Loucy (cell line): ENCODE data around the gene SLC16A7.

Experiments
- H2AFZ ChIP-seq: fragments of 200-600 bp; sonication (generic); 2 replicates; pipeline ENCODE4 v1.6.0; 2016; ENCODE audit warnings: antibody characterized with exemption, mild to moderate bottlenecking, low read length, moderate library complexity
- H3F3A ChIP-seq: fragments of 200-600 bp; 2 replicates; pipeline ENCODE4 v1.6.0; 2016; ENCODE audit warnings: antibody characterized with exemption, low read depth, mild to moderate bottlenecking
- H3K27me3 ChIP-seq: fragments of 200-600 bp; sonication (generic); 2 replicates; pipeline ENCODE4 v1.6.1; 2014; ENCODE audit warnings: low read length, mild to moderate bottlenecking; ENCODE audit not compliant: insufficient read depth, poor library complexity, severe bottlenecking
- H3K36me3 ChIP-seq: fragments of 200-600 bp; sonication (generic); 2 replicates; pipeline ENCODE4 v1.6.1; 2016; ENCODE audit warnings: low read length; ENCODE audit not compliant: insufficient read depth
- H3K4me1 ChIP-seq: fragments of 200-600 bp; sonication (generic); 2 replicates; pipeline ENCODE4 v1.5.1; 2014; ENCODE audit warnings: low read length, mild to moderate bottlenecking; ENCODE audit not compliant: insufficient read depth, poor library complexity, severe bottlenecking
- H3K4me2 ChIP-seq: fragments of 200-600 bp; sonication (generic); 2 replicates; pipeline ENCODE4 v1.6.0; 2014; ENCODE audit warnings: antibody characterized with exemption, low read length, low read depth, mild to moderate bottlenecking; ENCODE audit not compliant: poor library complexity, severe bottlenecking
- H3K4me3 ChIP-seq: fragments of 200-600 bp; sonication (generic); 2 replicates; pipeline ENCODE4 v1.5.1; 2014; ENCODE audit warnings: low read length, mild to moderate bottlenecking, mixed read lengths; ENCODE audit not compliant: poor library complexity, severe bottlenecking
- H3K79me2 ChIP-seq: fragments of 200-600 bp; sonication (generic); 2 replicates; pipeline ENCODE4 v1.6.1; 2014; ENCODE audit warnings: low read length; ENCODE audit not compliant: insufficient read depth
- H3K9ac ChIP-seq: fragments of 200-600 bp; sonication (generic); 2 replicates; pipeline ENCODE4 v1.6.0; 2014; ENCODE audit warnings: mild to moderate bottlenecking, low read depth, low read length, moderate library complexity; ENCODE audit not compliant: poor library complexity, severe bottlenecking
- H3K9me2 ChIP-seq: fragments of 200-600 bp; sonication (generic); replicated peaks from 2 replicates; pipeline ENCODE4 v1.6.1; 2016; ENCODE audit warnings: low read depth, low read length, mixed read lengths
- H3K9me3 ChIP-seq: fragments of 200-600 bp; sonication (generic); 2 replicates; pipeline ENCODE4 v1.6.1; 2014; ENCODE audit warnings: mild to moderate bottlenecking, antibody characterized with exemption, low read length, low read depth; ENCODE audit not compliant: insufficient read depth
- H4K20me1 ChIP-seq: fragments of 200-600 bp; sonication (generic); 2 replicates; pipeline ENCODE4 v1.6.0; 2014; ENCODE audit warnings: antibody characterized with exemption, low read length, mild to moderate bottlenecking; ENCODE audit not compliant: insufficient read depth, poor library complexity, severe bottlenecking
- EZH2phosphoT487 ChIP-seq: fragments of 200-600 bp; IDR thresholded peaks from 2 replicates; pipeline ENCODE4 v1.6.1; 2018; ENCODE audit warnings: antibody characterized with exemption, mild to moderate bottlenecking, moderate library complexity, borderline replicate concordance
- TF ChIP-seq, protein P1 (sequence below): fragments of 200-600 bp; sonication (generic); conservative IDR thresholded peaks from 2 replicates; pipeline ENCODE4 v1.5.1; 2014; ENCODE audit warnings: mild to moderate bottlenecking, antibody characterized with exemption, low read length

Gene SLC16A7

DNA sequence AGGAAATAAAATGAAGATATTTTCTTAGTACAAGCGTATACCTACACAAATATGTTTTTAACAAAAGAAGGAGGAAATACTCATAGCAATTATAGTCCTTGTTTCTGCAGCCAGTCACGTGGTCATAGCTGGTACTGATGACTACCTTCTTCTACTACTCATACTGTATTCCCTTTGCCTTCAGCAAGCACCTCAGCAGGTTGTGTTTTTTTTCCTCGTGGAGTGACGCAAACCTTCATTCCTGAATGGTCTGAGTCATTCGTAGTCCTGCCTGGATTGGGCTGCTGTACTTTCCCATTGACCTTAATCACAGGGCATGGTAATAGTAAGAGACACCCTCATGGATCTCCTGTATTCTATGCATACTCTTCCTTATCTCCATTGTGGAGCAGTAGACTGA, 25.7 kb upstream of the SLC16A7 start:
- Histone ChIP-seq H3K9me2 (no peaks in the 10 kb centered on the region), H2AFZ (no peak overlapping the region)

DNA sequence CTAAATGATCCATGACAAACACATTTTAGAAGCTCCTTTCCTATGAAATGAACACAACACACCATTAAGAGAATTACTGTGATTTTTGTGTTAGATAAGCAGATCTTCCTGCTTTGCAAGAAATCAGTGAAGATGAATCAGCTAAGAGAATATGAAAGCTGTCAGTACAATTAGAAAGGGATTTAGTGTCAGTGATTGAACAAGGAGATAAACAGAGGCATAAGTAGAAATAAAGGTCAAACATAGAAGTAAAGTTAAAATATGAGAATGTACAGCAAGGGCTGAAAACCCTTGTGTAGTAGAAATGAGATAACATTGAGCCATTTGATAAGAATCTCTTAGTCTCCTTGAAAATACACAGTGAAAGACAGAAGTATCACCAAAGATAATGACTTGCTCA, 21.4 kb upstream of the SLC16A7 start:
- H3F3A ChIP-seq: peaks cover 3% of the 10 kb centered on the region; the same call in 1 of the 2 replicates
- no peaks in the 10 kb centered on the region for H4K20me1 ChIP-seq
- no peak overlapping the region for H2AFZ ChIP-seq
- no peaks in the 10 kb centered on the region for H3K79me2 ChIP-seq
- H3K4me2 ChIP-seq: no peak overlapping the region
- no peaks in the 10 kb centered on the region for H3K36me3 ChIP-seq
- no peaks in the 10 kb centered on the region for H3K9me3 ChIP-seq
- H3K9ac ChIP-seq: no peak overlapping the region
- H3K4me1 ChIP-seq: peaks cover 15% of the 10 kb centered on the region
- H3K27me3 ChIP-seq: no peaks in the 10 kb centered on the region
- TF ChIP-seq EZH2phosphoT487: no peak
- TF ChIP-seq, protein P1, sequence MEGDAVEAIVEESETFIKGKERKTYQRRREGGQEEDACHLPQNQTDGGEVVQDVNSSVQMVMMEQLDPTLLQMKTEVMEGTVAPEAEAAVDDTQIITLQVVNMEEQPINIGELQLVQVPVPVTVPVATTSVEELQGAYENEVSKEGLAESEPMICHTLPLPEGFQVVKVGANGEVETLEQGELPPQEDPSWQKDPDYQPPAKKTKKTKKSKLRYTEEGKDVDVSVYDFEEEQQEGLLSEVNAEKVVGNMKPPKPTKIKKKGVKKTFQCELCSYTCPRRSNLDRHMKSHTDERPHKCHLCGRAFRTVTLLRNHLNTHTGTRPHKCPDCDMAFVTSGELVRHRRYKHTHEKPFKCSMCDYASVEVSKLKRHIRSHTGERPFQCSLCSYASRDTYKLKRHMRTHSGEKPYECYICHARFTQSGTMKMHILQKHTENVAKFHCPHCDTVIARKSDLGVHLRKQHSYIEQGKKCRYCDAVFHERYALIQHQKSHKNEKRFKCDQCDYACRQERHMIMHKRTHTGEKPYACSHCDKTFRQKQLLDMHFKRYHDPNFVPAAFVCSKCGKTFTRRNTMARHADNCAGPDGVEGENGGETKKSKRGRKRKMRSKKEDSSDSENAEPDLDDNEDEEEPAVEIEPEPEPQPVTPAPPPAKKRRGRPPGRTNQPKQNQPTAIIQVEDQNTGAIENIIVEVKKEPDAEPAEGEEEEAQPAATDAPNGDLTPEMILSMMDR: no peak
- H3K9me2 ChIP-seq: no peaks in the 10 kb centered on the region
- no peak overlapping the region for H3K4me3 ChIP-seq

More for the DNA sequence above, 25.7 kb upstream of the SLC16A7 start:
- no peak overlapping the region for H3K9ac ChIP-seq
- H3K4me2 ChIP-seq: no peak overlapping the region
- no peaks in the 10 kb centered on the region for H3K36me3 ChIP-seq
- H3K79me2 ChIP-seq: no peaks in the 10 kb centered on the region
- TF ChIP-seq, protein P1: no peak
- no peak for TF ChIP-seq EZH2phosphoT487
- no peaks in the 10 kb centered on the region for H3K4me1 ChIP-seq
- H3K27me3 ChIP-seq: no peaks in the 10 kb centered on the region
- no peaks in the 10 kb centered on the region for H3K9me3 ChIP-seq
- H3K4me3 ChIP-seq: no peak overlapping the region
- no peaks in the 10 kb centered on the region for H4K20me1 ChIP-seq
- no peaks in the 10 kb centered on the region for H3F3A ChIP-seq

DNA sequence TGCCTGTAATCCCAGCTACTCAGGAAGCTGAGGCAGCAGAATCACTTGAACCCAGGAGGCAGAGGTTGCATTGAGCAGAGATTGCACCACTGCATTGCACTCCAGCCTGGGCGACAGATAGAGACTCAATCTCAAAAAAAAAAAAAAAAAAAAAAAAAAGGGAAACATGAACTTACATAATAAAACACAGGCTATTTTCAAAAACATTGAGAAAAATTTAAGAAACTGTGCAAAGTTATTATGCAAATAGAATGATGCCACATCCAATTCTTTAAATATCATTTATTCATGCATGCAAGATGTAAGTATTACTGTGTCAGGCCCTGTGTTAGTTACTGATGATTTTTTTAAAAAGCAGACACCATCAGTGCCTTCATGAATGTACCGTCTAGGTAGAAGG, 20.0 kb upstream of the SLC16A7 start:
- no peak overlapping the region for H3K4me2 ChIP-seq
- H2AFZ ChIP-seq: no peak overlapping the region
- H3K4me3 ChIP-seq: no peak overlapping the region
- no peaks in the 10 kb centered on the region for H3K9me3 ChIP-seq
- H3F3A ChIP-seq: peaks cover 3% of the 10 kb centered on the region; the same call in 1 of the 2 replicates
- H3K4me1 ChIP-seq: peaks cover 15% of the 10 kb centered on the region
- H3K36me3 ChIP-seq: no peaks in the 10 kb centered on the region
- no peaks in the 10 kb centered on the region for H4K20me1 ChIP-seq
- no peak overlapping the region for H3K9ac ChIP-seq
- no peaks in the 10 kb centered on the region for H3K79me2 ChIP-seq
- H3K27me3 ChIP-seq: peaks cover 4% of the 10 kb centered on the region
- H3K9me2 ChIP-seq: no peaks in the 10 kb centered on the region
- TF ChIP-seq EZH2phosphoT487: no peak

DNA sequence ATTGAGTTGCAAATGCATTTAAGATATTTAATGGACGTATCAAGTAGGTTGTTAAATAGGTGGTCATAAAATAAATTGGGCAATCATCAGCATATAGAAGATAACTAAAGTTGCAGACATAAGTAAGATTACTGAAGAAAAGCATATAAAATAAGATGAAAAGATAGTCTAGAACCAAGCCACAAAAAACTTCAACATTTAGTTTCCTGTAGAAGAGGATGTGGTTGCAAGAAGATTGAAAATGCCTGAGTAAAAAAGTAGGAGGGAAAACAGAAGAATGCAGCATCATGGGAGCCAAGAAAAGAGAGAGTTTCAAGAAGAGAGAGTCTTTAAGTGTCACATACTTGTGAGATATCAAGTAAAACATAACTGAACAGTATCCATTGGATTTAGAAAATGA, 17.6 kb upstream of the SLC16A7 start:
- Histone ChIP-seq H3K79me2 (no peaks in the 10 kb centered on the region), H3K36me3 (no peaks in the 10 kb centered on the region), H3K9me3 (no peaks in the 10 kb centered on the region), H2AFZ (no peak overlapping the region), H3K9me2 (no peaks in the 10 kb centered on the region), H3F3A (peaks cover 3% of the 10 kb centered on the region; the same call in 1 of the 2 replicates), H3K4me1 (peaks cover 15% of the 10 kb centered on the region), H3K27me3 (peaks cover 4% of the 10 kb centered on the region), H3K4me2 (peak overlapping the region; percentile 49), H3K9ac (no peak overlapping the region), H4K20me1 (no peaks in the 10 kb centered on the region), H3K4me3 (peak overlapping the region; percentile 33)
- peak; percentile 94 for TF ChIP-seq EZH2phosphoT487
- TF ChIP-seq, protein P1: no peak
